Esophagus muscularis mucosa (tissue), 4 donors: ENCODE measurements around the gene EPS8L3. TPM values are rescaled to one million over a fixed set of nuclear protein-coding genes. Genes with fewer than 3 reads are reported as not detected.

Source experiments
- DNase-seq: peaks from one replicate; pipeline ENCODE4 v3.0.0-alpha.2; 2017; ENCODE audit errors: extremely low spot score
- H3K27ac ChIP-seq, 4 donors: fragments of 200-600 bp; sonication (generic); replicated peaks in 1 of 4; 1 replicate in 3 of 4; 2 replicates in 1 of 4; pipeline ENCODE4 v1.5.1; 2016 to 2019; ENCODE audit warnings: mild to moderate bottlenecking in 1 of 4
- H3K27me3 ChIP-seq, 4 donors: fragments of 200-600 bp; sonication (generic); one replicate each; pipeline versions ENCODE4 v1.5.1 to v1.6.0; 2016 to 2019
- H3K36me3 ChIP-seq, 4 donors: fragments of 200-600 bp; sonication (generic); one replicate each; pipeline ENCODE4 v1.5.1; 2016 to 2019
- H3K4me1 ChIP-seq, 4 donors: fragments of 200-600 bp; sonication (generic); one replicate each; pipeline ENCODE4 v1.5.1; 2016 to 2019
- H3K4me3 ChIP-seq, 4 donors: fragments of 200-600 bp; sonication (generic); 1 replicate in 2 of 4; 2 replicates in 2 of 4; pipeline ENCODE4 v1.5.1; 2016 to 2019; ENCODE audit warnings: mild to moderate bottlenecking in 4 of 4, moderate library complexity in 1 of 4
- H3K9me3 ChIP-seq, 4 donors: fragments of 200-600 bp; sonication (generic); 1 replicate in 3 of 4; 2 replicates in 1 of 4; pipeline ENCODE4 v1.5.1; 2016 to 2019
- EP300 ChIP-seq: sonication (generic); formaldehyde crosslinking; IDR thresholded peaks from one replicate; pipeline ENCODE4 v1.6.1; 2017; ENCODE audit warnings: antibody characterized with exemption
- POLR2A ChIP-seq: fragments of 450-650 bp; IDR thresholded peaks from one replicate; pipeline ENCODE4 v1.6.1; 2017; ENCODE audit warnings: antibody characterized with exemption, moderate library complexity, mild to moderate bottlenecking, low read depth
- POLR2AphosphoS5 ChIP-seq, 2 donors: sonication (generic); formaldehyde crosslinking; IDR thresholded peaks; one replicate each; pipeline ENCODE4 v1.6.1; 2017; ENCODE audit warnings: antibody characterized with exemption in 2 of 2
- WGBS: methylation state at CpG from one replicate; pipeline ENCODE4 v1.1.5; 2018; 5-methylcytosine and 5-hydroxymethylcytosine counted together
- intact Hi-C: fragments of 100-400 bp; cut with DNase I; formaldehyde crosslinking; loops from one replicate; pipeline ENCODE4 v1.15.1; 2023
- total RNA-seq, 4 donors: library from RNA; depleted of rRNA; stranded (reverse); fragments of >200 nt; gene quantifications; one replicate each; pipeline versions ENCODE4 v1.1.0 to v1.2.1, GENCODE V29; 2016
- TF ChIP-seq, protein P1 (sequence below), 3 experiments: fragments of 200-600 bp in 2 of 3; fragments of 450-650 bp in 1 of 3; sonication (generic) in 2 of 3; IDR thresholded peaks; one replicate each; pipeline ENCODE4 v1.5.1; 2017 to 2019; ENCODE audit warnings: antibody characterized with exemption in 3 of 3, mild to moderate bottlenecking in 2 of 3, moderate library complexity in 1 of 3

EPS8L3 gene
- total RNA-seq, 4 donors from 2014 or later = 0.52 TPM; not detected in 3

GRCh38 chr1:109740615-109741373 is 22.9 kb downstream of the EPS8L3 start, which contains the start of gene GSTM3:
GSTM3 (minus strand) TSS chr1:109741038; CDS start chr1:109740287, 751 bp downstream.
- peak within 1 kb of the TSS; percentile 74 to 93 (median 86) for H3K4me3 ChIP-seq
- intact Hi-C loops = no loop called here
- peaks cover 15 to 19% (median 18%) of the 10 kb centered on the region in 4 donors for H3K4me1 ChIP-seq
- no peaks in the 10 kb centered on the region for H3K9me3 ChIP-seq
- DNase-seq = no peak
- no peak for TF ChIP-seq POLR2A
- peak within 1 kb of the TSS; percentile 79 to 91 (median 82) for H3K27ac ChIP-seq
- WGBS = under 1% methylated on average over 8 of the region's 10 CpGs
- peaks cover 6 to 21% (median 13%) of the 10 kb centered on the region in 4 donors for H3K36me3 ChIP-seq
- H3K27me3 ChIP-seq = no peaks in the 10 kb centered on the region

DNA sequence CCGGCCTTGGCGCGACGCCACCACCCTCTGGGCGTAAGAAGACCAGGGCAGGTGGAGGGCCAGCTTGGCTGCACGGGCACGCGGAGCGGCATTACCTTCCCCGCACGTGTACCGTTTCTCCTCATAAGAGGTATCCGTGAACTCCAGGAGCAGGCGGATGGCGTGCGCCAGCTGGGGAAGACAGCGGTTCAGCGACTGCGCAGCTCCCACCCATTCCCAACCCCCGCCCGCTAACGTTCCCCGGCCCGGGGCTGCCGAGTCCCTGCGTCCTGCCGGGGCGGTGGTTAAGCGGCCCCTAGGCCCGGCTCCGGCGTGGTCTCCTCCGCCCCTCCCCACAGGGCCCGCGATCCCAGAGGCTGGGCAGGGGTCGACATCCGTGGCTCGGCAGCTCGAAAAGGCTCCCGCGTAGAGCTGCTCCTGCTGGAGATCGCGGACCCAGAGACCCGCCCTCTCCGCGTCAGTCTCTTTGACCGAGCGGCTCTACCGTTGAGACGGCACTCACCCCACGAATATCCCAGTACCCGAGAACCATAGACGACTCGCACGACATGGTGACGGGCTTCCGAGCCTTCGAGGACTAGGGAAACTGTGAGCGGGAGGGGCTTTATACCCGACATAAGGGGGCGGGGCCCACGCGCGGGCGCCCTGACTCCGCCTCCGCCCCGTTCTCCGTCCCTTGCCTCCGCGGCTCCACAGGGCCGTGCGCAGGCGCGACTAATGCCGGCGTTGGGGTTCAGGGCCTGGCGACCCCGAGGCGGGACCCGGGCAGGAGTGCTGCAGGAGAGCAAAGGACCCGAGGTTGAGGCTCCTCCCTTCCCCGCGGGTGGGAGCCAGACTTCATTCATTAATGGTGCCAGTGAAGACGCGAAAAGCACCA is 23.7 kb downstream of the EPS8L3 start:
- H3K4me1 ChIP-seq = peaks cover 15 to 19% (median 18%) of the 10 kb centered on the region in 4 donors
- no peaks in the 10 kb centered on the region for H3K27me3 ChIP-seq
- TF ChIP-seq POLR2AphosphoS5 (IDR thresholded peaks at IDR 0.05) (peak; percentile 87 to 95), EP300 (no peak), POLR2A (peak; percentile 33)
- TF ChIP-seq, protein P1, sequence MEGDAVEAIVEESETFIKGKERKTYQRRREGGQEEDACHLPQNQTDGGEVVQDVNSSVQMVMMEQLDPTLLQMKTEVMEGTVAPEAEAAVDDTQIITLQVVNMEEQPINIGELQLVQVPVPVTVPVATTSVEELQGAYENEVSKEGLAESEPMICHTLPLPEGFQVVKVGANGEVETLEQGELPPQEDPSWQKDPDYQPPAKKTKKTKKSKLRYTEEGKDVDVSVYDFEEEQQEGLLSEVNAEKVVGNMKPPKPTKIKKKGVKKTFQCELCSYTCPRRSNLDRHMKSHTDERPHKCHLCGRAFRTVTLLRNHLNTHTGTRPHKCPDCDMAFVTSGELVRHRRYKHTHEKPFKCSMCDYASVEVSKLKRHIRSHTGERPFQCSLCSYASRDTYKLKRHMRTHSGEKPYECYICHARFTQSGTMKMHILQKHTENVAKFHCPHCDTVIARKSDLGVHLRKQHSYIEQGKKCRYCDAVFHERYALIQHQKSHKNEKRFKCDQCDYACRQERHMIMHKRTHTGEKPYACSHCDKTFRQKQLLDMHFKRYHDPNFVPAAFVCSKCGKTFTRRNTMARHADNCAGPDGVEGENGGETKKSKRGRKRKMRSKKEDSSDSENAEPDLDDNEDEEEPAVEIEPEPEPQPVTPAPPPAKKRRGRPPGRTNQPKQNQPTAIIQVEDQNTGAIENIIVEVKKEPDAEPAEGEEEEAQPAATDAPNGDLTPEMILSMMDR (IDR thresholded peaks at IDR 0.05) = no peak
- peak overlapping the region; percentile 79 to 91 (median 82) for H3K27ac ChIP-seq
- H3K9me3 ChIP-seq = no peaks in the 10 kb centered on the region
- peak overlapping the region; percentile 74 to 93 (median 86) for H3K4me3 ChIP-seq
- intact Hi-C loops = no loop called here
- DNase-seq = peak; percentile 95
- 1% methylated on average over 36 of the region's 86 CpGs for WGBS
- peaks cover 6 to 21% (median 13%) of the 10 kb centered on the region in 4 donors for H3K36me3 ChIP-seq

DNA sequence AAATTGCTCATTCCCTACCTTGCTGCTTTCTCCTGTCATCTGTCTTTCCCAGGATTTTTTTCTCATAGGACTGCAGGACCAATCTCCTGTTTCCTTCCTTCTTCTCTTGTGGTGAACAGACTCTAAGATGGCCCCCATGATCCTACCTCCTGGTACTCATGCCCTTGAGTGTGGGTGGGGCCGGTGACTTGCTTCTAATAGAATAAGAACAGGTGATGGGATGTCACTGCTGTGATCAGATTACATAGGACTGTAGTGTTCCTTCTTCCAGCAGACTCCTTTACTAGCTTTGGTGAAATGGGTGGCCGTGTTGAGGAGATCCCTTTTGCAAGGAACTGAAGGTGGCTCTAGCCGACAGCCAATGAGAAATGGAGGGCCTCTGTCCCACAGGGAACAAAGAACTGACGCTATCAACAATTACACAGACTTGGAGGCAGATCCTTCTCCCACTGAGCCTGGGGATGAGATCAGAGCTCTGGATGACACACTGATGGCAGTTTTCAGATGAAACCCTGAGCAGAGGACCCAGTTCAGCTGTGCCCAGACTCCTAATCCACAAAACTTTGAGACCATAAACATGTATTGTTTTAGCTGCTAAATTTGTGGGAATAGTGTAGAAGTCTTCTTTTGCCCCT is 30.4 kb downstream of the EPS8L3 start:
- no peaks in the 10 kb centered on the region for H3K4me1 ChIP-seq
- no peak overlapping the region for H3K4me3 ChIP-seq
- DNase-seq = no peak
- H3K27me3 ChIP-seq = no peaks in the 10 kb centered on the region
- H3K27ac ChIP-seq = no peak overlapping the region
- H3K9me3 ChIP-seq = no peaks in the 10 kb centered on the region
- WGBS = 96% methylated on average over 4 of the region's 4 CpGs
- peaks cover 6 to 21% (median 13%) of the 10 kb centered on the region in 4 donors for H3K36me3 ChIP-seq
- intact Hi-C loops = no loop called here
- no peak for TF ChIP-seq POLR2A
- TF ChIP-seq, protein P1 (IDR thresholded peaks at IDR 0.05) = no peak
- no peak for TF ChIP-seq EP300
- TF ChIP-seq POLR2AphosphoS5 (IDR thresholded peaks at IDR 0.05) = no peak

- Histone ChIP-seq H3K27ac (no peak overlapping the region), H3K9me3 (no peaks in the 10 kb centered on the region)
- intact Hi-C loops = no loop called here
These were observed 31.3 kb downstream of the EPS8L3 start for GRCh38 chr1:109732390-109732881.

More at GRCh38 chr1:109732390-109732881, 31.3 kb downstream of the EPS8L3 start:
- H3K27me3 ChIP-seq = no peaks in the 10 kb centered on the region
- peaks cover 5 to 13% (median 9%) of the 10 kb centered on the region in 4 donors for H3K36me3 ChIP-seq
- TF ChIP-seq, protein P1 (IDR thresholded peaks at IDR 0.05) = no peak
- TF ChIP-seq EP300 (no peak), POLR2AphosphoS5 (IDR thresholded peaks at IDR 0.05) (no peak), POLR2A (no peak)
- 62% methylated on average over 3 of the region's 3 CpGs for WGBS
- H3K4me1 ChIP-seq = no peaks in the 10 kb centered on the region
- no peak for DNase-seq
- H3K4me3 ChIP-seq = no peak overlapping the region
